A549 (cell line): ENCODE measurements around the gene CAMKK2.

Source experiments
- CHD4 ChIP-seq: fragments of 200-600 bp; sonication (generic); IDR thresholded peaks from 2 replicates; pipeline ENCODE4 v1.6.1; 2016; ENCODE audit warnings: antibody characterized with exemption, mild to moderate bottlenecking, borderline replicate concordance
- EP300 ChIP-seq, 2 experiments: fragments of >200 bp; sonication (Bioruptor Twin); formaldehyde crosslinking; IDR thresholded peaks; 2 replicates in 1 of 2; 3 replicates in 1 of 2; pipeline ENCODE4 v1.6.1; 2016 to 2017
- FOXS1 ChIP-seq: fragments of 250-450 bp; sonication (Bioruptor Pico); IDR thresholded peaks from 2 replicates; pipeline ENCODE4 v1.5.0; 2020; ENCODE audit warnings: mild to moderate bottlenecking, moderate library complexity
- HDAC2 ChIP-seq: fragments of 200-600 bp; sonication (generic); IDR thresholded peaks from 2 replicates; pipeline ENCODE4 v1.6.1; 2016
- HOXB13 ChIP-seq: fragments of 250-450 bp; sonication (Bioruptor Pico); IDR thresholded peaks from 2 replicates; pipeline ENCODE4 v1.5.0; 2020; ENCODE audit warnings: low read depth, mild to moderate bottlenecking, moderate library complexity
- HOXB5 ChIP-seq: fragments of 250-450 bp; sonication (Bioruptor Pico); IDR thresholded peaks from 2 replicates; pipeline ENCODE4 v1.5.0; 2020; ENCODE audit warnings: mild to moderate bottlenecking, moderate library complexity
- MYC ChIP-seq: IDR thresholded peaks from 2 replicates; pipeline ENCODE4 v1.6.1; 2012; ENCODE audit warnings: mild to moderate bottlenecking, inconsistent platforms, low read length, improper control_type of control experiment, borderline replicate concordance
- POLR2A ChIP-seq: IDR thresholded peaks from 2 replicates; pipeline ENCODE4 v1.6.1; 2012; ENCODE audit warnings: mild to moderate bottlenecking, low read length
- TF ChIP-seq, protein P1 (sequence below): IDR thresholded peaks from 2 replicates; pipeline ENCODE4 v1.6.1; 2012
- TF ChIP-seq, protein P2 (sequence below): fragments of >200 bp; sonication (Bioruptor Twin); formaldehyde crosslinking; IDR thresholded peaks from 3 replicates; pipeline ENCODE4 v1.5.1; 2016
- TF ChIP-seq, protein P3 (sequence below): fragments of 200-600 bp; sonication (generic); IDR thresholded peaks from 2 replicates; pipeline ENCODE4 v1.6.1; 2016; ENCODE audit warnings: antibody characterized with exemption, mild to moderate bottlenecking, moderate library complexity
- TF ChIP-seq, protein P4 (sequence below): fragments of 250-450 bp; sonication (Bioruptor Pico); IDR thresholded peaks from 2 replicates; pipeline ENCODE4 v1.5.0; 2021; ENCODE audit warnings: mild to moderate bottlenecking, moderate library complexity, borderline replicate concordance

DNA sequence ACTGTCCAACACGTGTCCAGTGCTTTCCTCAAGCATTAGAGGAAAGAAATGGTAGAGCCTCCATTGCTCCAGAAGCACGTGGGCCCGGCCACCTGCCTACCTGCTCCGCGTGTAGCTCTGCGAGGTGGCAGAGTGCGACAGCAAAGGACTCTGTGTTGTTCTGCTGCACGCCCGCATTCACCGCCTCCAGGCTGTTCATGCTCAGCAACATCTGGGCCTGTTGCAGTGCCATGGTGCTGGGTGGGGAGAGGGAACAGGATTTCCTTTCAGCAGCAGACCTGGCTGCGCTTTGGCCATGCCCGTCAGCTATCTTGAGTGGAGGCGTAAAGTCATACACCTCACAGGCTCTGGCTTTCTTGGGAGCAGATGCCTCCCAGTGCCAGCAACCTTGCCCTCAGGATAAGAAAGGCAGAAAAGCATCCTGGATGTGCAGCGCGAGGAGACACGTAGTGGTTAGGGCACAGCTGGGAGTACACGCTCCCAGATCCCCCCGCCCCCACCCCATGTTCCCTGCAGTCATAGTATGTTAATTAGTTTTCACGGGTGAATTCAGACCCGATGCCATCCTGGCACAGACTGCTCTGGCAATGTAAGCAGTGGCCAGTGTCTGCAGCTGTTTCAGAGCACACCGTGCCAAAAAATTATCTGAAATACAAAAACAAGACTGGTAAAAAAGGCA lies 30.6 kb upstream of the CAMKK2 start:
- TF ChIP-seq FOXS1 (CRISPR knock-in tag) (no peak), POLR2A (no peak), EP300 (IDR thresholded peaks at IDR 0.05) (no peak), CHD4 (no peak), HDAC2 (no peak), MYC (no peak), HOXB13 (CRISPR knock-in tag) (no peak), HOXB5 (CRISPR knock-in tag) (no peak)
- TF ChIP-seq, protein P1, sequence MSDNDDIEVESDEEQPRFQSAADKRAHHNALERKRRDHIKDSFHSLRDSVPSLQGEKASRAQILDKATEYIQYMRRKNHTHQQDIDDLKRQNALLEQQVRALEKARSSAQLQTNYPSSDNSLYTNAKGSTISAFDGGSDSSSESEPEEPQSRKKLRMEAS = no peak
- TF ChIP-seq, protein P2, sequence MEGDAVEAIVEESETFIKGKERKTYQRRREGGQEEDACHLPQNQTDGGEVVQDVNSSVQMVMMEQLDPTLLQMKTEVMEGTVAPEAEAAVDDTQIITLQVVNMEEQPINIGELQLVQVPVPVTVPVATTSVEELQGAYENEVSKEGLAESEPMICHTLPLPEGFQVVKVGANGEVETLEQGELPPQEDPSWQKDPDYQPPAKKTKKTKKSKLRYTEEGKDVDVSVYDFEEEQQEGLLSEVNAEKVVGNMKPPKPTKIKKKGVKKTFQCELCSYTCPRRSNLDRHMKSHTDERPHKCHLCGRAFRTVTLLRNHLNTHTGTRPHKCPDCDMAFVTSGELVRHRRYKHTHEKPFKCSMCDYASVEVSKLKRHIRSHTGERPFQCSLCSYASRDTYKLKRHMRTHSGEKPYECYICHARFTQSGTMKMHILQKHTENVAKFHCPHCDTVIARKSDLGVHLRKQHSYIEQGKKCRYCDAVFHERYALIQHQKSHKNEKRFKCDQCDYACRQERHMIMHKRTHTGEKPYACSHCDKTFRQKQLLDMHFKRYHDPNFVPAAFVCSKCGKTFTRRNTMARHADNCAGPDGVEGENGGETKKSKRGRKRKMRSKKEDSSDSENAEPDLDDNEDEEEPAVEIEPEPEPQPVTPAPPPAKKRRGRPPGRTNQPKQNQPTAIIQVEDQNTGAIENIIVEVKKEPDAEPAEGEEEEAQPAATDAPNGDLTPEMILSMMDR = no peak
- TF ChIP-seq, protein P3, sequence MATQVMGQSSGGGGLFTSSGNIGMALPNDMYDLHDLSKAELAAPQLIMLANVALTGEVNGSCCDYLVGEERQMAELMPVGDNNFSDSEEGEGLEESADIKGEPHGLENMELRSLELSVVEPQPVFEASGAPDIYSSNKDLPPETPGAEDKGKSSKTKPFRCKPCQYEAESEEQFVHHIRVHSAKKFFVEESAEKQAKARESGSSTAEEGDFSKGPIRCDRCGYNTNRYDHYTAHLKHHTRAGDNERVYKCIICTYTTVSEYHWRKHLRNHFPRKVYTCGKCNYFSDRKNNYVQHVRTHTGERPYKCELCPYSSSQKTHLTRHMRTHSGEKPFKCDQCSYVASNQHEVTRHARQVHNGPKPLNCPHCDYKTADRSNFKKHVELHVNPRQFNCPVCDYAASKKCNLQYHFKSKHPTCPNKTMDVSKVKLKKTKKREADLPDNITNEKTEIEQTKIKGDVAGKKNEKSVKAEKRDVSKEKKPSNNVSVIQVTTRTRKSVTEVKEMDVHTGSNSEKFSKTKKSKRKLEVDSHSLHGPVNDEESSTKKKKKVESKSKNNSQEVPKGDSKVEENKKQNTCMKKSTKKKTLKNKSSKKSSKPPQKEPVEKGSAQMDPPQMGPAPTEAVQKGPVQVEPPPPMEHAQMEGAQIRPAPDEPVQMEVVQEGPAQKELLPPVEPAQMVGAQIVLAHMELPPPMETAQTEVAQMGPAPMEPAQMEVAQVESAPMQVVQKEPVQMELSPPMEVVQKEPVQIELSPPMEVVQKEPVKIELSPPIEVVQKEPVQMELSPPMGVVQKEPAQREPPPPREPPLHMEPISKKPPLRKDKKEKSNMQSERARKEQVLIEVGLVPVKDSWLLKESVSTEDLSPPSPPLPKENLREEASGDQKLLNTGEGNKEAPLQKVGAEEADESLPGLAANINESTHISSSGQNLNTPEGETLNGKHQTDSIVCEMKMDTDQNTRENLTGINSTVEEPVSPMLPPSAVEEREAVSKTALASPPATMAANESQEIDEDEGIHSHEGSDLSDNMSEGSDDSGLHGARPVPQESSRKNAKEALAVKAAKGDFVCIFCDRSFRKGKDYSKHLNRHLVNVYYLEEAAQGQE = no peak
- TF ChIP-seq, protein P4, sequence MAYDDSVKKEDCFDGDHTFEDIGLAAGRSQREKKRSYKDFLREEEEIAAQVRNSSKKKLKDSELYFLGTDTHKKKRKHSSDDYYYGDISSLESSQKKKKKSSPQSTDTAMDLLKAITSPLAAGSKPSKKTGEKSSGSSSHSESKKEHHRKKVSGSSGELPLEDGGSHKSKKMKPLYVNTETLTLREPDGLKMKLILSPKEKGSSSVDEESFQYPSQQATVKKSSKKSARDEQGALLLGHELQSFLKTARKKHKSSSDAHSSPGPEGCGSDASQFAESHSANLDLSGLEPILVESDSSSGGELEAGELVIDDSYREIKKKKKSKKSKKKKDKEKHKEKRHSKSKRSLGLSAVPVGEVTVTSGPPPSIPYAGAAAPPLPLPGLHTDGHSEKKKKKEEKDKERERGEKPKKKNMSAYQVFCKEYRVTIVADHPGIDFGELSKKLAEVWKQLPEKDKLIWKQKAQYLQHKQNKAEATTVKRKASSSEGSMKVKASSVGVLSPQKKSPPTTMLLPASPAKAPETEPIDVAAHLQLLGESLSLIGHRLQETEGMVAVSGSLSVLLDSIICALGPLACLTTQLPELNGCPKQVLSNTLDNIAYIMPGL (CRISPR knock-in tag) = no peak
